GM13977 (cell line): Measurements from ENCODE around the gene XIST.
"Not testable (repeated sequence)": the region's sequence is repeated elsewhere in the genome, so short reads cannot be mapped to it uniquely, and the experiment has no call there.

ENCODE experiments used
- DNase-seq: peaks from one replicate; pipeline ENCODE4 v3.0.0; 2012; ENCODE audit warnings: low spot score
- in situ Hi-C: fragments of 300-500 bp; cut with MboI; formaldehyde crosslinking; loops from one replicate; pipeline ENCODE4 v1.12.0; 2022; ENCODE audit warnings: low sequenced_read_pairs, low pct_unique_long_range_greater_than_20kb, mixed read lengths, inconsistent platforms; ENCODE audit not compliant: unreplicated experiment
- TF ChIP-seq, protein P1 (sequence below): IDR thresholded peaks from 2 replicates; pipeline ENCODE4 v1.5.1; 2012; ENCODE audit warnings: mild to moderate bottlenecking, control low read depth; ENCODE audit not compliant: insufficient read depth; ENCODE audit errors: extremely low read depth, missing control alignments

The XIST gene

GRCh38 chrX:73852467-73852866 lies at the start of gene XIST:
TSS of gene XIST (minus strand) at chrX:73852714.
- TF ChIP-seq, protein P1, sequence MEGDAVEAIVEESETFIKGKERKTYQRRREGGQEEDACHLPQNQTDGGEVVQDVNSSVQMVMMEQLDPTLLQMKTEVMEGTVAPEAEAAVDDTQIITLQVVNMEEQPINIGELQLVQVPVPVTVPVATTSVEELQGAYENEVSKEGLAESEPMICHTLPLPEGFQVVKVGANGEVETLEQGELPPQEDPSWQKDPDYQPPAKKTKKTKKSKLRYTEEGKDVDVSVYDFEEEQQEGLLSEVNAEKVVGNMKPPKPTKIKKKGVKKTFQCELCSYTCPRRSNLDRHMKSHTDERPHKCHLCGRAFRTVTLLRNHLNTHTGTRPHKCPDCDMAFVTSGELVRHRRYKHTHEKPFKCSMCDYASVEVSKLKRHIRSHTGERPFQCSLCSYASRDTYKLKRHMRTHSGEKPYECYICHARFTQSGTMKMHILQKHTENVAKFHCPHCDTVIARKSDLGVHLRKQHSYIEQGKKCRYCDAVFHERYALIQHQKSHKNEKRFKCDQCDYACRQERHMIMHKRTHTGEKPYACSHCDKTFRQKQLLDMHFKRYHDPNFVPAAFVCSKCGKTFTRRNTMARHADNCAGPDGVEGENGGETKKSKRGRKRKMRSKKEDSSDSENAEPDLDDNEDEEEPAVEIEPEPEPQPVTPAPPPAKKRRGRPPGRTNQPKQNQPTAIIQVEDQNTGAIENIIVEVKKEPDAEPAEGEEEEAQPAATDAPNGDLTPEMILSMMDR: no peak
- in situ Hi-C loops: loop anchor here (25.0 kb wide), 2 partner anchors 285 to 485 kb away; no protein-coding TSS in a partner anchor

DNA sequence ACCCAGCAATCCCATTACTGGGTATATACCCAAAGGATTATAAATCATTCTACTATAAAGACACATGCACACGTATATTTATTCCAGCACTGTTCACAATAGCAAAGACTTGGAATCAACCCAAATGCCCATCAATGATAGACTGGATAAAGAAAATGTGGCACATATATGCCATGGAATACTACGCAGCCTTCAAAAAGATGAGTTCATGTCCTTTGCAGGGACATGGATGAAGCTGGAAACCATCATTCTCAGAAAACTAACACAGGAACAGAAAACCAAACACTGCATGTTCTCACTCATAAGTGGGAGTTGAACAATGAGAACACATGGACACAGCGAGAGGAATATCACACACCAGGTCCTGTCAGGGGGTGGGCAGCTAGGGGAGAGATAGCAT lies 45.8 kb upstream of the XIST start:
- in situ Hi-C loops, DNase-seq: not testable (repeated sequence)

More at GRCh38 chrX:73852467-73852866, at the start of gene XIST:
- DNase-seq: peak; percentile 72

- in situ Hi-C loops, DNase-seq: not testable (repeated sequence)
These were observed 40.1 kb upstream of the XIST start for GRCh38 chrX:73892515-73893090.

GRCh38 chrX:73882260-73882659 lies 29.7 kb upstream of the XIST start:
- DNase-seq, in situ Hi-C loops: not testable (repeated sequence)

GRCh38 chrX:73877687-73878086 lies 25.2 kb upstream of the XIST start:
- no peak for DNase-seq
- TF ChIP-seq, protein P1: no peak
- in situ Hi-C loops: no loop called here

- in situ Hi-C loops: no loop called here
- no peak for DNase-seq
- TF ChIP-seq, protein P1: no peak
These were observed 24.4 kb upstream of the XIST start for GRCh38 chrX:73876911-73877310.

GRCh38 chrX:73868916-73869315 lies 16.4 kb upstream of the XIST start:
- no peak for DNase-seq
- TF ChIP-seq, protein P1: no peak
- in situ Hi-C loops: loop anchor here (25.0 kb wide), 2 partner anchors 268 to 468 kb away; no protein-coding TSS in a partner anchor

GRCh38 chrX:73867144-73867543 lies 14.6 kb upstream of the XIST start:
- DNase-seq: no peak
- TF ChIP-seq, protein P1: no peak
- in situ Hi-C loops: loop anchor here (25.0 kb wide), 2 partner anchors 270 to 470 kb away; no protein-coding TSS in a partner anchor
